Fibroblast of skin of left biceps (primary cell): ENCODE measurements around the gene HOXC4.

ENCODE experiments used
- DNase-seq, 2 experiments: peaks; one replicate each; pipeline ENCODE4 v3.0.0-alpha.2; 2013; ENCODE audit warnings: low read depth in 2 of 2

Gene HOXC4

DNA sequence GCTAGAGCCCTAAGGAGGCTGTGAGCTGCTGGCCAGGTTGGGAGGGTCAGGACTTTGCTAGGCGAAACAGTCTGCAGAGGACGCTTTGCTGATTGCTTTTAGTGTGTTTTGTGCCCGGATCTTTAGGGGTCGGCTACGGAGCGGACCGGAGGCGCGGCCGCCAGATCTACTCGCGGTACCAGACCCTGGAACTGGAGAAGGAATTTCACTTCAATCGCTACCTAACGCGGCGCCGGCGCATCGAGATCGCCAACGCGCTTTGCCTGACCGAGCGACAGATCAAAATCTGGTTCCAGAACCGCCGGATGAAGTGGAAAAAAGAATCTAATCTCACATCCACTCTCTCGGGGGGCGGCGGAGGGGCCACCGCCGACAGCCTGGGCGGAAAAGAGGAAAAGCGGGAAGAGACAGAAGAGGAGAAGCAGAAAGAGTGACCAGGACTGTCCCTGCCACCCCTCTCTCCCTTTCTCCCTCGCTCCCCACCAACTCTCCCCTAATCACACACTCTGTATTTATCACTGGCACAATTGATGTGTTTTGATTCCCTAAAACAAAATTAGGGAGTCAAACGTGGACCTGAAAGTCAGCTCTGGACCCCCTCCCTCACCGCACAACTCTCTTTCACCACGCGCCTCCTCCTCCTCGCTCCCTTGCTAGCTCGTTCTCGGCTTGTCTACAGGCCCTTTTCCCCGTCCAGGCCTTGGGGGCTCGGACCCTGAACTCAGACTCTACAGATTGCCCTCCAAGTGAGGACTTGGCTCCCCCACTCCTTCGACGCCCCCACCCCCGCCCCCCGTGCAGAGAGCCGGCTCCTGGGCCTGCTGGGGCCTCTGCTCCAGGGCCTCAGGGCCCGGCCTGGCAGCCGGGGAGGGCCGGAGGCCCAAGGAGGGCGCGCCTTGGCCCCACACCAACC lies 23.9 kb upstream of the HOXC4 start:
- no peak for DNase-seq

DNA sequence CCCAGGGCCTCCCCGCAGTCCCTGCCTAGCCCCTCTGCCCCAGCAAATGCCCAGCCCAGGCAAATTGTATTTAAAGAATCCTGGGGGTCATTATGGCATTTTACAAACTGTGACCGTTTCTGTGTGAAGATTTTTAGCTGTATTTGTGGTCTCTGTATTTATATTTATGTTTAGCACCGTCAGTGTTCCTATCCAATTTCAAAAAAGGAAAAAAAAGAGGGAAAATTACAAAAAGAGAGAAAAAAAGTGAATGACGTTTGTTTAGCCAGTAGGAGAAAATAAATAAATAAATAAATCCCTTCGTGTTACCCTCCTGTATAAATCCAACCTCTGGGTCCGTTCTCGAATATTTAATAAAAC lies 23.2 kb upstream of the HOXC4 start:
- no peak for DNase-seq

- DNase-seq = peak; percentile 67 to 70
These were observed 22.7 kb upstream of the HOXC4 start for GRCh38 chr12:54030889-54031471.

DNA sequence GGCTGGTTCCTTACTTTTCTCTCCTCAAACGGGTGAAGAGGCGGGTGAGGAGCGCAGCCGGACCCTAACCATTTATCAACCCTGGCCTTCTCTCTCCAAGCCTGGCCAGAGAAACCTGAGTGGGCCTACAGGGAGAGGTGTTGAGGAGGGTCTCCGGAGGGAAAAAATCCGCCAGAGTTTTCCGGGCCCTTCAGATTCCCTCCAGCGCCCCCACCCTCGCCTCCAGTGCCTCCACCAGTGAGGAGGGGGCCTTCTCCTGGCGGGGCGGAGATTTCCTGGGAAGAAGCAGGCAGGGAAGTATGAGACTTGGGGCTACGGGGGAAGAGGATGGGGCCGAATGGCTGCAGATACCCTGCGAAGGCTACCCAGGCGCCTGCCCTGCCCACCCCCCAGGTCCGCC lies 22.2 kb upstream of the HOXC4 start:
- no peak for DNase-seq

DNA sequence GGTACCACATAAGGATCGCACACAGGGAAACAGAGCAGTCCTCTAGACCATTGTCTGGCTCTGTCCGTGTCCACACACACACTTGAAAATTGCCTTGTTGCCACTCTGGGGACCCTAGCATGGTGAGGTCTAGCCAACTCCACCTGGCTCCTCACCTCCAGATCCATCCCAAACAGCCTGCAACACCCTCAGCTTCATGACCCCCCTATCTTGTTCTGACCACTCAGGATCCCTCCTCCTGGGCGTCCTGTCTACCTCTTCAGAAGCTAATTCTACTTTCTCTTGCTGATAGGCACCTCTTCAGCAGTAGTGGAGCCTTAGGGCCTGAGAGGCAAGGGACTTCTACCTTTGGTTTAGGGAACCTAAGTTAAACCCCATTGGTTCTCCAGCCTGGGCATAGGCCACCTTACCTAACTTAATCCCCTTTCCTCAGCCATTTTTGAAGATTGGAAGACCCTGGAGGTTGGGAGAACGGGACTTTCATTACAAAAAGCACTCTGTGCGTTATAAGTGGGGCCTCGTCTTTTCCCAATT lies 21.5 kb upstream of the HOXC4 start:
- no peak for DNase-seq

DNA sequence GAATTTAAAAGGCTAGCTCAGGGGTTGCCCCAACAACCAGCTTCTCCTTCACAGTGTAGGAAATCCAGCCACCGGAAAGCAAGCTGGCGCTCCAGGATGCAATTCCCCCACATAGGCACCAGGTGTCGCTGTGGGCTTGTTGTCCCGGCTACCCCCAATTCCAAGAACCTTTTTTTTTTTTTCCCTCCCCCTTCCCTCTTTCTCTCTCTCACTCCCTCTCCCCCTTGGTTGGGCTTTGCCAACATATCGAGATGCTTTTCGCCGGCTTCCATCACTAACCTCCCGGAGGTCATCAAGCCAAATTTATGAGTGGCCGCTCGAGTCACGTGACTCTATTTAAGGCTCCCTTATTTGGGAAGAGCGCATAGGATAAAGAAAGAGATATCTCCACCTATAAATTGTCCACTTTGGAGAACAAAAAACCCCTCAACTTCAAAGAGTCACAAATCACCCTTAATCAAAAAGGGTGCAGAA lies 21.0 kb upstream of the HOXC4 start, which contains the start of gene HOXC5:
HOXC5 (plus strand) TSS at position 424 of the 474 bp plus-strand sequence. CDS start 73 bp downstream, outside the sequence.
- peak; percentile 89 to 90 for DNase-seq

DNA sequence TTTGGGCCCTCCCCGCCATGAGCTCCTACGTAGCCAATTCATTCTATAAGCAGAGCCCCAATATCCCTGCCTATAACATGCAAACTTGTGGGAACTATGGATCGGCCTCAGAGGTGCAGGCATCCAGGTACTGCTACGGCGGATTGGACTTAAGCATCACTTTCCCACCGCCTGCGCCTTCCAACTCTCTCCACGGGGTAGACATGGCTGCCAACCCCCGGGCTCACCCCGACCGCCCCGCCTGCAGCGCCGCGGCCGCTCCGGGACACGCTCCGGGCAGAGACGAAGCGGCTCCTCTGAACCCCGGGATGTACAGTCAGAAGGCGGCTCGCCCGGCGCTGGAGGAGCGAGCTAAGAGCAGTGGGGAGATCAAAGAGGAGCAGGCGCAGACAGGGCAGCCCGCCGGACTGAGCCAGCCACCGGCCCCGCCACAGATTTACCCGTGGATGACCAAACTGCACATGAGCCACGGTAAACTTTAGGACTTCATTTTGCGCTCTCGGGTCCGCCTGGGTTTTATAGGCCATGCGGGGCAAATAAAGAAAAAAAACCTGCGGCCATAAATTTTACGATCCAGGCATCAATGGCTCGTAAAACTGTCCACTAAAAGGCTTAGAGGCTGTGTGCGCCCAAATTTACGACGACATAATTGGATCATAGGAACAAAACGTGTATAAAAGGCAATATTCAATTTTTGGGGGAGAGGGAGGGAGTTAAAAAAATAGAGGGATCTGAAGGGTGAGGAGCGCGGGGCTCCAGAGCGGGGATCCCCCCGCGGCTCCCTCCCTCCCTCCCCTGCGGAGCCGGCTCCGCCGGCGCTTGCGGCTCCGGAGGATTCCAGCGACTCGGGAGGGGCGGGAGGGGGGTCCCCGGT lies 20.3 kb upstream of the HOXC4 start:
- no peak for DNase-seq

- DNase-seq = no peak
These were observed 19.5 kb upstream of the HOXC4 start for GRCh38 chr12:54033980-54034784.

DNA sequence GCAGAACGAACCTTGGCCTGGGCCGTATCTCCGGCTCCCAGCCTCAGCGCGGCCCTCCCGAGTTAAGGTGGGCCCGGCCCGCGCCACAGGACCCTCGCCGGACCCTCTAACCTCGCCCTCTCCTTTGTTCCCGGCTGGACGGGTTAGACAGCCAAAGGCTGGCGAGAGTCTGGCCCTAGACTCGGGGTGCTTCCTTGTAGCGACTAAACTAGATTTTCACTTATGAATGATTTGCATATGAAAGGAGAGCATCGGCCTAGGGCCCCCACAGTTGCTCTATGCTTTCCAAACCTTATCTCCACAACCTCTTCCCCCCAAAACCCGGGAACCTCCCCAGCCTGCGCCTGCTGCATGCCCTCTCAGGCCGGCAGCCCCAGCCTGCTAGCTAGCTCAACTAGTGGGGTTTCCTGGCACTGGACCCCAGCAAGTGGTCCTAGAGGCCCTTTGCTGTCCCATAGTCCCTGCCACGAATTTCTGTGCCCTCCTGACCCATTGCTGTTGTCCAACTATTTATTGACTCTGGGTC lies 18.8 kb upstream of the HOXC4 start:
- no peak for DNase-seq

DNA sequence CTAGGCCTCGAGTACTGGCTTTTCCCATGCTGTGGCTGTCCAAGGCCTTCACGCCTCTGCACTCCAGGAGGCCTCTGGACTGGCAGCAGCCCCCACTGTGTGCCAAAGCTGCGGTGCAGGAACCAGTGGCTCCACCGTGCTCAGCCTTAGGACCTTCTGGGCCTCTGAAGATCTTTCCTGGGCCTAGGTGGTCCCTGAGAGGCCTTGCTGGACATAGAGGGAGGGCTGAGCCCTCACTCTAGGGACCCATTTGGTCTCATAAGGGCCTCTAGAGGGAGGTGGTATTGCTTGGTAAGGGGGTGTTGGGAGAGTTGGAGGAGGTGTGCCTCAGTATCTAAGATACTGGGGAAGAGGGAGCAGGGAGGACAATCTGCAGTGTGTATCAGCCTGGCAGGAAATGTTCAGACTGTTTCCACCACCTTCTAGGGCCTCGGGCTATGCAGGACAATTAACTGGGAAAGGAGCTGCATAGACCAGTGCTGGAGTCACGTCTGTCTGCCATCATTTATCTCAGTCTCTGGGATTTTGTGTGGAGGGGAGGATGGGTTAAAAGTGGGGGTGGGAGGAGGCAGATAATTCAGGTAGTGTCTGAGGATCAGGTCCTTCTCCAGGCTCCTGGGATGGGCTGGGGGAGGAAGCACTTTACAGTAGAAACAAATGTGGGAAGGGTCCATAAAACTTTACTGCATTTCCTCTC lies 17.9 kb upstream of the HOXC4 start:
- DNase-seq = no peak

- DNase-seq = no peak
These were observed 16.8 kb upstream of the HOXC4 start for GRCh38 chr12:54036620-54037359.

- no peak for DNase-seq
These were observed 16.0 kb upstream of the HOXC4 start for GRCh38 chr12:54037360-54038283.

DNA sequence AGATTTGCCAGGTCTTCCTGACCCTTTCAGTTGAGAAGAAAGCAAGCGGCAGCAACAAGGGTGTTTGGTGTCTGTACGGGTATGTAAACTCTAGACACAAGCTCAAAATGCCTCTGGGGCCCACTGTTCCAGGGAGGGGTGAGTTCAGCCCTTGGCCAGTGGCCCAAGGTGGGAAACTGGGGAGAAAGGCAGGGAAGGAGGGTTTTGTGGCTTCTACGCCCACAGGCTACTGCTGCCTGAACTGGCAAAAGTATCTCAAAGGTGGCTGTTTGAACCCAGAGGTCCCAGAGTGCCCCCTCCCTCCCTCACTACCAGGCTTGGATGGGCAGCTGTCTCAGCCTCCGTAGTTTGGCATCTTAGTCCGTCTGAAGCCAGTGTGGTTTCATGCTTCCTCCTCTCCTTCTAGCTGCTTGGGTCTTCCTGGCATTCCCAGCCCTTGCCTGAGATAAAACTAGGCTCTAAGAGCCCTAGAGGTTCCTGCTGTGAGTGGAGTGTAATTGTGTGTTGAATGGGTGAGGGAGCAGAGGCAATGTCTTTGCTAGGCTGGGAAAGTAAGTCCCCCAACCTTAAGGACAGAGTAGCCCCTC lies 15.3 kb upstream of the HOXC4 start:
- no peak for DNase-seq

- DNase-seq = no peak
These were observed 14.7 kb upstream of the HOXC4 start for GRCh38 chr12:54038871-54039414.

GRCh38 chr12:54039417-54040147 lies 14.1 kb upstream of the HOXC4 start:
- no peak for DNase-seq

DNA sequence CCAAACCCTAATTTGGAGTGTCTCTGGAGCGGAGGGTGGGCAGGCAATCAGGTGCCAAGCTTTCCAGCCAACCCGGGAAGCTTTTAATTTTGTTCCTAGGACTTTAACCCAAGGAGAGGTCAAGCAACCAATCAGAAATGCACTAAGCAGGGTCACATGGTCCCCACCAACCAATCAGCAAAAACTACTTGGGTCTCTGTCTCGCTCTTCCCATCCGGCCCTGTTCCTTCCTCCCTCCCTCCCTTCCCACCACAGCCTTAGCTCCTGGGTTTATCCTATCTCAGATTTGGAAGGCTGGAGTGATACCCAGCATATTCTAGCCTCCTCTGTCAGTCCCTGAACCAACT lies 13.5 kb upstream of the HOXC4 start:
- no peak for DNase-seq

- no peak for DNase-seq
These were observed 13.0 kb upstream of the HOXC4 start for GRCh38 chr12:54040648-54041047.
